Neural progenitor cell (in vitro differentiated cells): ENCODE measurements around the gene ARL15. TPM values are rescaled to one million over a fixed set of nuclear protein-coding genes. Genes with fewer than 3 reads are reported as not detected.

Experiments
- DNase-seq: peaks from one replicate; pipeline ENCODE4 v3.0.0-alpha.2; 2016; ENCODE audit warnings: low spot score
- H2AFZ ChIP-seq: fragments of 200-600 bp; sonication (generic); replicated peaks from 2 replicates; pipeline ENCODE4 v1.6.1; 2016; ENCODE audit warnings: antibody characterized with exemption
- H3F3A ChIP-seq: fragments of 200-600 bp; sonication (generic); 2 replicates; pipeline ENCODE4 v1.6.1; 2016; ENCODE audit warnings: antibody characterized with exemption, low read depth
- H3K27ac ChIP-seq: fragments of 200-600 bp; sonication (generic); 2 replicates; pipeline ENCODE4 v1.5.1; 2016; ENCODE audit warnings: mild to moderate bottlenecking
- H3K27me3 ChIP-seq: fragments of 200-600 bp; sonication (generic); 2 replicates; pipeline ENCODE4 v1.6.1; 2016; ENCODE audit warnings: mild to moderate bottlenecking, moderate library complexity
- H3K36me3 ChIP-seq: fragments of 200-600 bp; sonication (generic); 2 replicates; pipeline ENCODE4 v1.5.1; 2016
- H3K4me1 ChIP-seq: fragments of 200-600 bp; sonication (generic); 2 replicates; pipeline ENCODE4 v1.6.1; 2016; ENCODE audit warnings: mixed run types
- H3K4me2 ChIP-seq: fragments of 200-600 bp; sonication (generic); 2 replicates; pipeline ENCODE4 v1.6.1; 2016
- H3K4me3 ChIP-seq: fragments of 200-600 bp; sonication (generic); 2 replicates; pipeline ENCODE4 v1.5.1; 2016
- H3K79me2 ChIP-seq: fragments of 200-600 bp; sonication (generic); 2 replicates; pipeline ENCODE4 v1.6.1; 2016; ENCODE audit warnings: low read depth
- H3K9ac ChIP-seq: fragments of 200-600 bp; sonication (generic); 2 replicates; pipeline ENCODE4 v1.6.1; 2016
- H3K9me3 ChIP-seq: fragments of 200-600 bp; sonication (generic); 2 replicates; pipeline ENCODE4 v1.5.1; 2016; ENCODE audit warnings: low read depth
- H4K20me1 ChIP-seq: fragments of 200-600 bp; sonication (generic); 2 replicates; pipeline ENCODE4 v1.6.1; 2016; ENCODE audit warnings: low read depth
- H3K27ac Mint-ChIP-seq: 3 replicates; pipeline ENCODE4 v1.8.0; 2021; ENCODE audit warnings: mixed read lengths
- H3K27me3 Mint-ChIP-seq: 2 replicates; pipeline ENCODE4 v1.8.0; 2022; ENCODE audit warnings: low read depth, mild to moderate bottlenecking, inconsistent platforms, moderate library complexity, mixed read lengths; ENCODE audit not compliant: insufficient read depth
- H3K36me3 Mint-ChIP-seq: 3 replicates; pipeline ENCODE4 v1.8.0; 2021; ENCODE audit warnings: mixed read lengths
- H3K4me1 Mint-ChIP-seq: 3 replicates; pipeline ENCODE4 v1.8.0; 2021; ENCODE audit warnings: mixed read lengths
- H3K4me3 Mint-ChIP-seq: 3 replicates; pipeline ENCODE4 v1.8.0; 2021; ENCODE audit warnings: mild to moderate bottlenecking, moderate library complexity, mixed read lengths
- H3K9me3 Mint-ChIP-seq: 3 replicates; pipeline ENCODE4 v1.8.0; 2020; ENCODE audit warnings: mixed read lengths
- CTCF ChIP-seq: fragments of 200-600 bp; sonication (generic); IDR thresholded peaks from 2 replicates; pipeline ENCODE4 v1.5.1; 2017; ENCODE audit warnings: antibody characterized with exemption, mild to moderate bottlenecking
- EZH2 ChIP-seq: fragments of 200-600 bp; sonication (generic); IDR thresholded peaks from 2 replicates; pipeline ENCODE4 v1.6.1; 2017; ENCODE audit warnings: antibody characterized with exemption, mild to moderate bottlenecking, moderate library complexity
- EZH2phosphoT487 ChIP-seq: fragments of 200-600 bp; sonication (generic); IDR thresholded peaks from 2 replicates; pipeline ENCODE4 v1.6.1; 2017; ENCODE audit warnings: antibody characterized with exemption
- total RNA-seq: library from RNA; depleted of rRNA; stranded (reverse); fragments of >200 nt; gene quantifications from 2 replicates; pipeline ENCODE4 v1.2.3, GENCODE V29; 2015; ENCODE audit warnings: low replicate concordance

The ARL15 gene
- total RNA-seq, 1 donor from 2014 or later, result 39.1 TPM

- Histone ChIP-seq H2AFZ (no peak overlapping the region), H3K36me3 (no peaks in the 10 kb centered on the region), H3K79me2 (no peaks in the 10 kb centered on the region), H3K27ac (no peak overlapping the region), H4K20me1 (no peaks in the 10 kb centered on the region), H3K4me1 (no peaks in the 10 kb centered on the region), H3K9me3 (no peaks in the 10 kb centered on the region), H3K4me2 (no peak overlapping the region), H3F3A (no peaks in the 10 kb centered on the region), H3K27me3 (no peaks in the 10 kb centered on the region), H3K4me3 (no peak overlapping the region), H3K9ac (no peak overlapping the region)
- peaks cover 2% of the 10 kb centered on the region for H3K27me3 Mint-ChIP-seq
- no peak overlapping the region for H3K27ac Mint-ChIP-seq
- no peak overlapping the region for H3K4me3 Mint-ChIP-seq
- H3K36me3 Mint-ChIP-seq, result peaks cover 3% of the 10 kb centered on the region
- no peak for TF ChIP-seq EZH2
- TF ChIP-seq EZH2phosphoT487, result no peak
- TF ChIP-seq CTCF, result no peak
- no peaks in the 10 kb centered on the region for H3K4me1 Mint-ChIP-seq
- no peaks in the 10 kb centered on the region for H3K9me3 Mint-ChIP-seq
- no peak for DNase-seq
Measured at GRCh38 chr5:54080831-54081230, 229.5 kb downstream of the ARL15 start.

- Histone ChIP-seq H3K4me3 (no peak overlapping the region), H3K4me2 (no peak overlapping the region), H2AFZ (no peak overlapping the region), H3K9me3 (no peaks in the 10 kb centered on the region), H3K9ac (no peak overlapping the region), H3F3A (no peaks in the 10 kb centered on the region), H4K20me1 (no peaks in the 10 kb centered on the region), H3K27ac (no peak overlapping the region), H3K36me3 (no peaks in the 10 kb centered on the region), H3K27me3 (no peaks in the 10 kb centered on the region), H3K4me1 (peaks cover 3% of the 10 kb centered on the region), H3K79me2 (no peaks in the 10 kb centered on the region)
- H3K36me3 Mint-ChIP-seq, result no peaks in the 10 kb centered on the region
- no peaks in the 10 kb centered on the region for H3K4me1 Mint-ChIP-seq
- TF ChIP-seq CTCF, result no peak
- no peak for TF ChIP-seq EZH2phosphoT487
- no peak for TF ChIP-seq EZH2
- no peak overlapping the region for H3K27ac Mint-ChIP-seq
- H3K9me3 Mint-ChIP-seq, result no peaks in the 10 kb centered on the region
- no peaks in the 10 kb centered on the region for H3K27me3 Mint-ChIP-seq
- no peak for DNase-seq
- no peak overlapping the region for H3K4me3 Mint-ChIP-seq
Measured at GRCh38 chr5:54073735-54074134, 236.6 kb downstream of the ARL15 start.

GRCh38 chr5:54073131-54073530, 237.2 kb downstream of the ARL15 start:
- H3K36me3 Mint-ChIP-seq, result no peaks in the 10 kb centered on the region
- no peaks in the 10 kb centered on the region for H3K27me3 Mint-ChIP-seq

More at GRCh38 chr5:54073131-54073530, 237.2 kb downstream of the ARL15 start:
- H4K20me1 ChIP-seq, result no peaks in the 10 kb centered on the region
- H3K9me3 ChIP-seq, result no peaks in the 10 kb centered on the region
- no peak overlapping the region for H3K4me3 ChIP-seq
- no peak for DNase-seq
- no peaks in the 10 kb centered on the region for H3K36me3 ChIP-seq
- no peak overlapping the region for H3K27ac ChIP-seq
- H3K27me3 ChIP-seq, result no peaks in the 10 kb centered on the region
- TF ChIP-seq EZH2, result no peak
- no peak for TF ChIP-seq CTCF
- TF ChIP-seq EZH2phosphoT487, result no peak
- Mint-ChIP-seq H3K9me3 (no peaks in the 10 kb centered on the region), H3K27ac (no peak overlapping the region), H3K4me3 (no peak overlapping the region), H3K4me1 (no peaks in the 10 kb centered on the region)
- H3K4me1 ChIP-seq, result peaks cover 9% of the 10 kb centered on the region
- no peak overlapping the region for H3K9ac ChIP-seq
- no peak overlapping the region for H3K4me2 ChIP-seq
- H3K79me2 ChIP-seq, result no peaks in the 10 kb centered on the region
- no peak overlapping the region for H2AFZ ChIP-seq
- H3F3A ChIP-seq, result peaks cover 5% of the 10 kb centered on the region
